HepG2 (cell line): Measurements from ENCODE around the gene CCDC83.

Experiments
- CBX5 ChIP-seq: sonication (generic); formaldehyde crosslinking; IDR thresholded peaks from 2 replicates; pipeline ENCODE4 v1.4.0; 2020; ENCODE audit warnings: missing genetic modification reagents, borderline replicate concordance
- EP300 ChIP-seq, 3 experiments: sonication (generic) in 1 of 3; formaldehyde crosslinking in 1 of 3; IDR thresholded peaks; 2 replicates each; pipeline versions ENCODE4 v1.5.1 to v1.6.1; 2011 to 2020; ENCODE audit warnings: low read depth in 2 of 3, low read length in 2 of 3, borderline replicate concordance in 1 of 3, improper control_type of control experiment in 1 of 3, mild to moderate bottlenecking in 1 of 3, missing genetic modification reagents in 1 of 3, moderate library complexity in 1 of 3
- HNRNPH1 ChIP-seq: fragments of 200-400 bp; formaldehyde crosslinking; optimal IDR thresholded peaks from 2 replicates; pipeline ENCODE3; 2017; ENCODE audit warnings: mild to moderate bottlenecking, low read depth, low read length
- MYC ChIP-seq: sonication (generic); formaldehyde crosslinking; IDR thresholded peaks from 2 replicates; pipeline ENCODE4 v1.9.0; 2021; ENCODE audit warnings: missing genetic modification reagents, borderline replicate concordance
- U2AF1 ChIP-seq: fragments of 200-400 bp; formaldehyde crosslinking; optimal IDR thresholded peaks from 2 replicates; pipeline ENCODE3; 2017; ENCODE audit warnings: mild to moderate bottlenecking, low read depth, low read length
- WIZ ChIP-seq: sonication (generic); formaldehyde crosslinking; IDR thresholded peaks from 2 replicates; pipeline ENCODE4 v1.5.1; 2020; ENCODE audit warnings: mild to moderate bottlenecking, missing genetic modification reagents
- XBP1 ChIP-seq: sonication (generic); formaldehyde crosslinking; IDR thresholded peaks from 2 replicates; pipeline ENCODE4 v1.5.0; 2020; ENCODE audit warnings: missing genetic modification reagents
- ZBTB20 ChIP-seq: sonication (generic); formaldehyde crosslinking; IDR thresholded peaks from 2 replicates; pipeline ENCODE4 v1.8.1; 2023; ENCODE audit warnings: missing genetic modification reagents, low read depth, mild to moderate bottlenecking, borderline replicate concordance
- ZNF558 ChIP-seq: sonication (generic); formaldehyde crosslinking; IDR thresholded peaks from 2 replicates; pipeline ENCODE4 v1.9.0; 2022; ENCODE audit warnings: mild to moderate bottlenecking, missing genetic modification reagents, borderline replicate concordance
- ZNF83 ChIP-seq: sonication (generic); formaldehyde crosslinking; IDR thresholded peaks from 2 replicates; pipeline ENCODE4 v1.4.0; 2020; ENCODE audit warnings: missing genetic modification reagents, mild to moderate bottlenecking, borderline replicate concordance
- TF ChIP-seq, protein P1 (sequence below): sonication (generic); formaldehyde crosslinking; IDR thresholded peaks from 2 replicates; pipeline ENCODE4 v1.5.0; 2020; ENCODE audit warnings: mild to moderate bottlenecking, missing genetic modification reagents, moderate library complexity
- TF ChIP-seq, protein P2 (sequence below): sonication (generic); formaldehyde crosslinking; IDR thresholded peaks from 2 replicates; pipeline ENCODE4 v1.4.0; 2020; ENCODE audit warnings: missing genetic modification reagents
- TF ChIP-seq, protein P3 (sequence below): IDR thresholded peaks from 2 replicates; pipeline ENCODE4 v1.6.1; 2016; ENCODE audit warnings: low read depth

- TF ChIP-seq HNRNPH1 (no peak), U2AF1 (no peak), CBX5 (CRISPR knock-in tag) (no peak), XBP1 (CRISPR knock-in tag) (no peak), MYC (CRISPR knock-in tag) (no peak), EP300 (IDR thresholded peaks at IDR 0.05; ENCODE audit: low read depth in 2 of 2, low read length in 2 of 2) (no peak), EP300 (CRISPR knock-in tag; IDR thresholded peaks at IDR 0.05; ENCODE audit: borderline replicate concordance) (no peak), ZNF83 (CRISPR knock-in tag) (no peak), ZBTB20 (CRISPR knock-in tag) (no peak), ZNF558 (CRISPR knock-in tag) (no peak), WIZ (no peak)
- TF ChIP-seq, protein P1, sequence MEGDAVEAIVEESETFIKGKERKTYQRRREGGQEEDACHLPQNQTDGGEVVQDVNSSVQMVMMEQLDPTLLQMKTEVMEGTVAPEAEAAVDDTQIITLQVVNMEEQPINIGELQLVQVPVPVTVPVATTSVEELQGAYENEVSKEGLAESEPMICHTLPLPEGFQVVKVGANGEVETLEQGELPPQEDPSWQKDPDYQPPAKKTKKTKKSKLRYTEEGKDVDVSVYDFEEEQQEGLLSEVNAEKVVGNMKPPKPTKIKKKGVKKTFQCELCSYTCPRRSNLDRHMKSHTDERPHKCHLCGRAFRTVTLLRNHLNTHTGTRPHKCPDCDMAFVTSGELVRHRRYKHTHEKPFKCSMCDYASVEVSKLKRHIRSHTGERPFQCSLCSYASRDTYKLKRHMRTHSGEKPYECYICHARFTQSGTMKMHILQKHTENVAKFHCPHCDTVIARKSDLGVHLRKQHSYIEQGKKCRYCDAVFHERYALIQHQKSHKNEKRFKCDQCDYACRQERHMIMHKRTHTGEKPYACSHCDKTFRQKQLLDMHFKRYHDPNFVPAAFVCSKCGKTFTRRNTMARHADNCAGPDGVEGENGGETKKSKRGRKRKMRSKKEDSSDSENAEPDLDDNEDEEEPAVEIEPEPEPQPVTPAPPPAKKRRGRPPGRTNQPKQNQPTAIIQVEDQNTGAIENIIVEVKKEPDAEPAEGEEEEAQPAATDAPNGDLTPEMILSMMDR, result no peak
- TF ChIP-seq, protein P2, sequence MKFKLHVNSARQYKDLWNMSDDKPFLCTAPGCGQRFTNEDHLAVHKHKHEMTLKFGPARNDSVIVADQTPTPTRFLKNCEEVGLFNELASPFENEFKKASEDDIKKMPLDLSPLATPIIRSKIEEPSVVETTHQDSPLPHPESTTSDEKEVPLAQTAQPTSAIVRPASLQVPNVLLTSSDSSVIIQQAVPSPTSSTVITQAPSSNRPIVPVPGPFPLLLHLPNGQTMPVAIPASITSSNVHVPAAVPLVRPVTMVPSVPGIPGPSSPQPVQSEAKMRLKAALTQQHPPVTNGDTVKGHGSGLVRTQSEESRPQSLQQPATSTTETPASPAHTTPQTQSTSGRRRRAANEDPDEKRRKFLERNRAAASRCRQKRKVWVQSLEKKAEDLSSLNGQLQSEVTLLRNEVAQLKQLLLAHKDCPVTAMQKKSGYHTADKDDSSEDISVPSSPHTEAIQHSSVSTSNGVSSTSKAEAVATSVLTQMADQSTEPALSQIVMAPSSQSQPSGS (CRISPR knock-in tag), result no peak
- TF ChIP-seq, protein P3, sequence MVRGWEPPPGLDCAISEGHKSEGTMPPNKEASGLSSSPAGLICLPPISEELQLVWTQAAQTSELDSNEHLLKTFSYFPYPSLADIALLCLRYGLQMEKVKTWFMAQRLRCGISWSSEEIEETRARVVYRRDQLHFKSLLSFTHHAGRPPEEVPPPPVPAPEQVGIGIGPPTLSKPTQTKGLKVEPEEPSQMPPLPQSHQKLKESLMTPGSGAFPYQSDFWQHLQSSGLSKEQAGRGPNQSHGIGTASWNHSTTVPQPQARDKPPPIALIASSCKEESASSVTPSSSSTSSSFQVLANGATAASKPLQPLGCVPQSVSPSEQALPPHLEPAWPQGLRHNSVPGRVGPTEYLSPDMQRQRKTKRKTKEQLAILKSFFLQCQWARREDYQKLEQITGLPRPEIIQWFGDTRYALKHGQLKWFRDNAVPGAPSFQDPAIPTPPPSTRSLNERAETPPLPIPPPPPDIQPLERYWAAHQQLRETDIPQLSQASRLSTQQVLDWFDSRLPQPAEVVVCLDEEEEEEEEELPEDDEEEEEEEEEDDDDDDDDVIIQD (CRISPR knock-in tag), result no peak
Observed at GRCh38 chr11:85809191-85809590, 46.0 kb upstream of the CCDC83 start.
